ENCODE measurements around the gene PDE6B.
A peak's percentile ranks its signal among the peaks of the same experiment; 100 is the strongest.

The PDE6B gene

DNA sequence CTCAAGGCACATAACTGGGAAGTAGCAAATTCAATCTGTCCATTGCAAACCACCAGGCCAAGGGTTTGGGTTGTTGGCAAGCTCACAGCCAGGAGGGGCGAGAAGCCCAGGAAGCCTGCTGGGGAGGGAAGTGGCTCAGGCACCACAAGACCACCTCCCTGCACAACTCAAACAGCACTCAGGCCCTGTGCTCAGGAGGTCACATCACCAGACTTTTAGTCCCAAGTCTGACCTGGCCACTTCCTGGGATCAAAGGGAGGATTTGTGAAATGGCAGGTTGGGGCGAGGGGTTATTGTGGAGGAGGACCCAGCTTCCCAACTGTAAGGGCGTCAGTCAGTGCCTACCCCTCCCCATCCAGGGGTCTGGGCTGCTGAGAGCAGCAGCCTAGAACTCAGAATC is 46.4 kb downstream of the PDE6B start:
- Histone ChIP-seq H3K9ac (ENCODE audit: low read depth in 1 of 2, low read length in 2 of 2) (no peak overlapping the region), H3K36me3 (ENCODE audit: control insufficient read depth in 1 of 2, insufficient read depth in 2 of 2, low read length in 2 of 2) (peaks cover 10 to 29% of the 10 kb centered on the region in 2 donors)

GRCh38 chr4:673349-674091 is 48.1 kb downstream of the PDE6B start:
- no peaks in the 10 kb centered on the region for H3K27me3 ChIP-seq (ENCODE audit: control insufficient read depth in 1 of 2, insufficient read depth in 2 of 2, low read length in 2 of 2)
- H3K27ac ChIP-seq (ENCODE audit: low read depth, low read length), result peak overlapping the region; percentile 53
- peaks cover 10 to 29% of the 10 kb centered on the region in 2 donors for H3K36me3 ChIP-seq (ENCODE audit: control insufficient read depth in 1 of 2, insufficient read depth in 2 of 2, low read length in 2 of 2)
- peak overlapping the region; percentile 81 to 87 for H3K4me3 ChIP-seq (ENCODE audit: low read depth in 1 of 2, low read length in 2 of 2)
- H3K9me3 ChIP-seq (ENCODE audit: control insufficient read depth in 1 of 2, low read length in 2 of 2), result no peaks in the 10 kb centered on the region
- H3K9ac ChIP-seq (ENCODE audit: low read depth in 1 of 2, low read length in 2 of 2), result peak overlapping the region; percentile 80 to 83
- peaks cover 38 to 43% of the 10 kb centered on the region in 2 donors for H3K4me1 ChIP-seq (ENCODE audit: control insufficient read depth in 1 of 2, insufficient read depth in 2 of 2, low read length in 2 of 2)

More for the DNA sequence above, 46.4 kb downstream of the PDE6B start:
- H3K4me3 ChIP-seq (ENCODE audit: low read depth in 1 of 2, low read length in 2 of 2), result no peak overlapping the region
- H3K9me3 ChIP-seq (ENCODE audit: control insufficient read depth in 1 of 2, low read length in 2 of 2), result no peaks in the 10 kb centered on the region
- H3K4me1 ChIP-seq (ENCODE audit: control insufficient read depth in 1 of 2, insufficient read depth in 2 of 2, low read length in 2 of 2), result peaks cover 21 to 28% of the 10 kb centered on the region in 2 donors
- H3K27ac ChIP-seq (ENCODE audit: low read depth, low read length), result no peak overlapping the region
- H3K27me3 ChIP-seq (ENCODE audit: control insufficient read depth in 1 of 2, insufficient read depth in 2 of 2, low read length in 2 of 2), result no peaks in the 10 kb centered on the region

DNA sequence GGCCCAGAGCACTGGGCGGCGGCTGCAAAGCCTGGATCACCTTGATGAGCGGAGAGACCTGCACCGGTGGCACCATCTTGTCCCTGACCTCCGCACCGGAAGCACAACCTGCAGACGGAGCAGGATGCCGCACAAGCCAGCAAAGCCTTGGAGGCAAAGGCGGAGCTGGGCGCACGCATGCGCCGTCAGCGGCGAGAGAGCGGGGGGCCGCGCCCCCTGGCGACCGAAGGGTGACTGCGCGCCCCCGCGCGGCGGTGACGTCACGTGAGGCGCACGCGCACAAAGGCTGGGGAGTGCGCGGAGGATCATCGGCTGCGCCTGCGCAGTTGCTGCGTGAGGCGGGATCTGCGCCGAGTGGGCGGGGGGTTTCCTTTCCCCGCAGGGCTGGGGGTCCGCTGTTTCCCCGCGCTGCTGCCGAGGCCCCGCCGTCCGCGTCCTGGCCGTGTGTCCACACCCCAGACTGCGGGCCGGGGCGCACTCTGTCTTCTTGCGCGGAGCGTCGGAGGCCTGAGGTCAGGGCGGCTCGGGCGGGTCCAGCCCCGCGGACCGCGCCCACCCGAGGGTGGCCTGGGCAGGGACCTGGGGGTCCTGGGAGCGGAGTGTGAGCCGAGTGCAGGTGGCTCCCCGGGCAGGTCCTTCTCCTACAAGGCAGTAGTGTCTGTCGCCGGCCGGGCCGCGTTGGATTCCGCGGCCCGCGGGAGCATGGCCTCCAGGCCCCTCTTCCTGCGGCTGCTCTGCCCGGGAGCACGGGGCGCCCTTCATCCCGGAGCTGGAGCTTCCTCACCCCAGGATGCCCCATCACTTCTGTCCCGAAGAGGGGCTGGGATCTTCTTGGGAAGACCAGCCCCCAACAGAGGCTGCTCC is 49.0 kb downstream of the PDE6B start, which contains the start of the genes ATP5ME and MYL5:
ATP5ME (minus strand) TSS at position 105 of the 864 bp plus-strand sequence; CDS start at position 76, 29 bp downstream.
MYL5 (plus strand) TSS at position 371 of the 864 bp plus-strand sequence. CDS start 3,485 bp downstream, outside the sequence.
- H3K4me1 ChIP-seq (ENCODE audit: control insufficient read depth in 1 of 2, insufficient read depth in 2 of 2, low read length in 2 of 2), result peaks cover 43 to 47% of the 10 kb centered on the region in 2 donors
- H3K4me3 ChIP-seq (ENCODE audit: low read depth in 1 of 2, low read length in 2 of 2), result peak within 1 kb of the TSS; percentile 81 to 87
- H3K27me3 ChIP-seq (ENCODE audit: control insufficient read depth in 1 of 2, insufficient read depth in 2 of 2, low read length in 2 of 2), result no peaks in the 10 kb centered on the region
- peaks cover 10 to 29% of the 10 kb centered on the region in 2 donors for H3K36me3 ChIP-seq (ENCODE audit: control insufficient read depth in 1 of 2, insufficient read depth in 2 of 2, low read length in 2 of 2)
- no peaks in the 10 kb centered on the region for H3K9me3 ChIP-seq (ENCODE audit: control insufficient read depth in 1 of 2, low read length in 2 of 2)
- peak within 1 kb of the TSS; percentile 80 to 94 for H3K9ac ChIP-seq (ENCODE audit: low read depth in 1 of 2, low read length in 2 of 2)
- peak within 1 kb of the TSS; percentile 74 for H3K27ac ChIP-seq (ENCODE audit: low read depth, low read length)

DNA sequence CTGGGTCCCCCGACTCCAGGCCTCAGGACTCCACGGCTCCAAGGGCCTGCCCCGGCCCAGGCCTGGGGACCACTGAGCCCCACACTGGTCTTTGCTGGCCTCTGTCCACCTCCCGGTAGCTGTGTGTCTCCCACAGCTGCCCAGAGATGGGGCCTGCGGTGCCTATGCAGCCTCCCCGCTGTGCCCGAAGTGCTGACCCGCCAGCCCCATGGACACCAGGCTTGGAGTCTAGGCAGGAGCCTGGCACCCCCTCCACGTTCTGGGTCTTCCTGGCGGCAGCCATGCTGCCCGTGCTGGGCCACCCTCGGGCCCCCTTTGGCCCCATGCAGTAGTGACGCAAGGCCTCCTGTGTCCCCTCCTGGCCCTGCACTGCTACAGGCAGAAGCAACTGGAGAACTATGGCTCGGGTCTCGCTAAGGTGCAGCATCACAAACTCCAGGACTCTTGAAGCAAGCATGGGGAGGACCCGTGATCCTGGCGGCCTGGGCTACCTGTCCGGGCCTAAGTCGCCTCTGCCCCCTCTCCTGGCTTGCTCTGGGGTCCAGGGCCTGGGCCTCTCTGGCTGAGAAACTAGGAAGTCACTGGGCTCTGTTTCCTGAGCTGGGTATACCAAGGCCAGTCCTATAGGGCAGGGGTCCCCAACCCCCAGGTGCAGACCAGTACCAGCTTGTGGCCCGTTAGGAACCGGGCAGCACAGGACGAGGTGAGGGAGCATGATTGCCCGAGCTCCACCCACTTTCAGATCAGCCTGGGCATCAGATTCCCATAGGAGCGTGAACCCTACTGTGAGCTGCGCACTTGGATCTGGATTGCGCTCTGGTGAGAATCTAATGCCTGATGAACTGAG is 49.9 kb downstream of the PDE6B start:
- Histone ChIP-seq H3K4me1 (ENCODE audit: control insufficient read depth in 1 of 2, insufficient read depth in 2 of 2, low read length in 2 of 2) (peaks cover 43 to 49% of the 10 kb centered on the region in 2 donors), H3K9me3 (ENCODE audit: control insufficient read depth in 1 of 2, low read length in 2 of 2) (no peaks in the 10 kb centered on the region), H3K4me3 (ENCODE audit: low read depth in 1 of 2, low read length in 2 of 2) (peak overlapping the region; percentile 81 to 82), H3K27me3 (ENCODE audit: control insufficient read depth in 1 of 2, insufficient read depth in 2 of 2, low read length in 2 of 2) (no peaks in the 10 kb centered on the region), H3K9ac (ENCODE audit: low read depth in 1 of 2, low read length in 2 of 2) (peak overlapping the region; percentile 55 to 94), H3K27ac (ENCODE audit: low read depth, low read length) (peak overlapping the region; percentile 74), H3K36me3 (ENCODE audit: control insufficient read depth in 1 of 2, insufficient read depth in 2 of 2, low read length in 2 of 2) (peaks cover 10 to 29% of the 10 kb centered on the region in 2 donors)

GRCh38 chr4:675980-676870 is 50.9 kb downstream of the PDE6B start:
- Histone ChIP-seq H3K9me3 (ENCODE audit: control insufficient read depth in 1 of 2, low read length in 2 of 2) (no peaks in the 10 kb centered on the region), H3K9ac (ENCODE audit: low read depth in 1 of 2, low read length in 2 of 2) (peak overlapping the region in 1 of 2 donors; percentile 94), H3K4me1 (ENCODE audit: control insufficient read depth in 1 of 2, insufficient read depth in 2 of 2, low read length in 2 of 2) (peaks cover 48 to 56% of the 10 kb centered on the region in 2 donors), H3K36me3 (ENCODE audit: control insufficient read depth in 1 of 2, insufficient read depth in 2 of 2, low read length in 2 of 2) (peaks cover 10 to 20% of the 10 kb centered on the region in 2 donors), H3K27me3 (ENCODE audit: control insufficient read depth in 1 of 2, insufficient read depth in 2 of 2, low read length in 2 of 2) (no peaks in the 10 kb centered on the region), H3K27ac (ENCODE audit: low read depth, low read length) (no peak overlapping the region), H3K4me3 (ENCODE audit: low read depth in 1 of 2, low read length in 2 of 2) (no peak overlapping the region)

GRCh38 chr4:676871-677235 is 51.5 kb downstream of the PDE6B start:
- Histone ChIP-seq H3K9ac (ENCODE audit: low read depth in 1 of 2, low read length in 2 of 2) (no peak overlapping the region), H3K27me3 (ENCODE audit: control insufficient read depth in 1 of 2, insufficient read depth in 2 of 2, low read length in 2 of 2) (no peaks in the 10 kb centered on the region), H3K4me1 (ENCODE audit: control insufficient read depth in 1 of 2, insufficient read depth in 2 of 2, low read length in 2 of 2) (peaks cover 48 to 57% of the 10 kb centered on the region in 2 donors), H3K27ac (ENCODE audit: low read depth, low read length) (no peak overlapping the region), H3K36me3 (ENCODE audit: control insufficient read depth in 1 of 2, insufficient read depth in 2 of 2, low read length in 2 of 2) (peaks cover 5 to 14% of the 10 kb centered on the region in 2 donors), H3K4me3 (ENCODE audit: low read depth in 1 of 2, low read length in 2 of 2) (no peak overlapping the region), H3K9me3 (ENCODE audit: control insufficient read depth in 1 of 2, low read length in 2 of 2) (no peaks in the 10 kb centered on the region)

GRCh38 chr4:677431-678293 is 52.3 kb downstream of the PDE6B start:
- peaks cover 55 to 65% of the 10 kb centered on the region in 2 donors for H3K4me1 ChIP-seq (ENCODE audit: control insufficient read depth in 1 of 2, insufficient read depth in 2 of 2, low read length in 2 of 2)
- no peaks in the 10 kb centered on the region for H3K27me3 ChIP-seq (ENCODE audit: control insufficient read depth in 1 of 2, insufficient read depth in 2 of 2, low read length in 2 of 2)
- H3K4me3 ChIP-seq (ENCODE audit: low read depth in 1 of 2, low read length in 2 of 2), result peak overlapping the region in 1 of 2 donors; percentile 29
- peaks cover 0 to 6% of the 10 kb centered on the region in 2 donors for H3K36me3 ChIP-seq (ENCODE audit: control insufficient read depth in 1 of 2, insufficient read depth in 2 of 2, low read length in 2 of 2)
- H3K9ac ChIP-seq (ENCODE audit: low read depth in 1 of 2, low read length in 2 of 2), result peak overlapping the region in 1 of 2 donors; percentile 43
- H3K27ac ChIP-seq (ENCODE audit: low read depth, low read length), result no peak overlapping the region
- H3K9me3 ChIP-seq (ENCODE audit: control insufficient read depth in 1 of 2, low read length in 2 of 2), result no peaks in the 10 kb centered on the region

- H3K4me3 ChIP-seq (ENCODE audit: low read depth in 1 of 2, low read length in 2 of 2), result peak overlapping the region in 1 of 2 donors; percentile 29
- no peaks in the 10 kb centered on the region for H3K27me3 ChIP-seq (ENCODE audit: control insufficient read depth in 1 of 2, insufficient read depth in 2 of 2, low read length in 2 of 2)
- H3K36me3 ChIP-seq (ENCODE audit: control insufficient read depth in 1 of 2, insufficient read depth in 2 of 2, low read length in 2 of 2), result no peaks in the 10 kb centered on the region
- H3K9ac ChIP-seq (ENCODE audit: low read depth in 1 of 2, low read length in 2 of 2), result no peak overlapping the region
- no peak overlapping the region for H3K27ac ChIP-seq (ENCODE audit: low read depth, low read length)
- H3K4me1 ChIP-seq (ENCODE audit: control insufficient read depth in 1 of 2, insufficient read depth in 2 of 2, low read length in 2 of 2), result peaks cover 56 to 66% of the 10 kb centered on the region in 2 donors
- H3K9me3 ChIP-seq (ENCODE audit: control insufficient read depth in 1 of 2, low read length in 2 of 2), result no peaks in the 10 kb centered on the region
These were observed 53.1 kb downstream of the PDE6B start for GRCh38 chr4:678331-679103.

Data from duodenal mucosa (tissue), 2 donors.